ENCODE results near the gene STAM.

DNA sequence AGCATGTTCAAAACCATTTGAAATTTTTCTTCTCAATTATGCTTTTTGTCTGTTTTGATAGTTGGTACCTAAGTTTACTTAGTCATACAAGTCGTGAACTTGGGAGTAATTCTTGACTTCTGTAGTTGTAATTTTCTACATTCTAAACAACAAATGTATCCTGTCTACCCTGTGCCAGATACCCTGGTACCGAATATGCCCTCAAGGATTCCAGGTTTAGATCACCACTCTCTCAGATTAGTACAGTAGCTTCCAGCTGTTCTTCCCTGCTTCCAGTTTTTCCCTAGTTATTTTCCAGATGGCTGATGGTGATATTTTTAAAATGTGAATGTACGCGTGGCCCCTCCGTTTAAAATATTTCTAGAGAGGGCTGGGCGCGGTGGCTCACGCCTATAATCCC, 6.5 kb downstream of the STAM start:
- TF ChIP-seq POLR2A (IDR thresholded peaks at IDR 0.05; ENCODE audit: low read depth) (no peak), EP300 (IDR thresholded peaks at IDR 0.05) (no peak), CTCF (IDR thresholded peaks at IDR 0.05) (no peak)

All from esophagus muscularis mucosa (tissue), 4 donors.